ENCODE results near the gene UBA3.

UBA3 gene

GRCh38 chr3:69011096-69011730 is 69.0 kb downstream of the UBA3 start:
- no peak overlapping the region for H3K4me3 ChIP-seq (ENCODE audit: insufficient read depth, low read length, poor library complexity, severe bottlenecking)
- peaks cover 10% of the 10 kb centered on the region for H3K79me2 ChIP-seq (ENCODE audit: insufficient read depth, low read length)
- H3K27me3 ChIP-seq (ENCODE audit: low read length): no peaks in the 10 kb centered on the region
- no peak overlapping the region for H3K27ac ChIP-seq (ENCODE audit: low read depth, low read length)
- no peak overlapping the region for H3K9ac ChIP-seq (ENCODE audit: low read length)
- no peak overlapping the region for H3K4me2 ChIP-seq (ENCODE audit: low read depth, low read length, poor library complexity, severe bottlenecking)
- TF ChIP-seq EZH2phosphoT487 (conservative IDR thresholded peaks at IDR 0.05; ENCODE audit: low read length): no peak
- TF ChIP-seq CTCF (IDR thresholded peaks at IDR 0.05; ENCODE audit: insufficient read depth, low read length, poor library complexity, severe bottlenecking): no peak
- no peak overlapping the region for H2AFZ ChIP-seq (ENCODE audit: low read depth, low read length, severe bottlenecking)
- H3K9me2 ChIP-seq (replicated peaks; ENCODE audit: insufficient read depth, low read length): no peaks in the 10 kb centered on the region
- H3K9me3 ChIP-seq (ENCODE audit: insufficient read depth, low read length): no peaks in the 10 kb centered on the region
- no peaks in the 10 kb centered on the region for H4K20me1 ChIP-seq (ENCODE audit: low read depth, low read length)
- H3F3A ChIP-seq (ENCODE audit: insufficient read depth): peaks cover 10% of the 10 kb centered on the region
- H3K36me3 ChIP-seq (ENCODE audit: low read length): peaks cover 17% of the 10 kb centered on the region; the same call in 1 of the 2 replicates

- Histone ChIP-seq H3K36me3 (ENCODE audit: low read length) (peaks cover 19% of the 10 kb centered on the region; the same call in 1 of the 2 replicates), H2AFZ (ENCODE audit: low read depth, low read length, severe bottlenecking) (no peak overlapping the region), H3K9me2 (replicated peaks; ENCODE audit: insufficient read depth, low read length) (no peaks in the 10 kb centered on the region), H3K9me3 (ENCODE audit: insufficient read depth, low read length) (no peaks in the 10 kb centered on the region), H4K20me1 (ENCODE audit: low read depth, low read length) (no peaks in the 10 kb centered on the region), H3F3A (ENCODE audit: insufficient read depth) (peaks cover 7% of the 10 kb centered on the region), H3K27me3 (ENCODE audit: low read length) (no peaks in the 10 kb centered on the region), H3K4me2 (ENCODE audit: low read depth, low read length, poor library complexity, severe bottlenecking) (no peak overlapping the region), H3K9ac (ENCODE audit: low read length) (no peak overlapping the region), H3K4me3 (ENCODE audit: insufficient read depth, low read length, poor library complexity, severe bottlenecking) (no peak overlapping the region), H3K79me2 (ENCODE audit: insufficient read depth, low read length) (peaks cover 9% of the 10 kb centered on the region), H3K27ac (ENCODE audit: low read depth, low read length) (no peak overlapping the region)
- TF ChIP-seq EZH2phosphoT487 (conservative IDR thresholded peaks at IDR 0.05; ENCODE audit: low read length) (no peak), CTCF (IDR thresholded peaks at IDR 0.05; ENCODE audit: insufficient read depth, low read length, poor library complexity, severe bottlenecking) (no peak)
Observed at GRCh38 chr3:69009559-69010410, 70.4 kb downstream of the UBA3 start.

GRCh38 chr3:69008980-69009379 is 71.2 kb downstream of the UBA3 start:
- H3K27me3 ChIP-seq (ENCODE audit: low read length): no peaks in the 10 kb centered on the region
- no peaks in the 10 kb centered on the region for H4K20me1 ChIP-seq (ENCODE audit: low read depth, low read length)
- no peak overlapping the region for H3K4me2 ChIP-seq (ENCODE audit: low read depth, low read length, poor library complexity, severe bottlenecking)
- peaks cover under 1% of the 10 kb centered on the region; the same call in 1 of the 2 replicates for H3K79me2 ChIP-seq (ENCODE audit: insufficient read depth, low read length)
- H2AFZ ChIP-seq (ENCODE audit: low read depth, low read length, severe bottlenecking): no peak overlapping the region
- no peaks in the 10 kb centered on the region for H3K9me3 ChIP-seq (ENCODE audit: insufficient read depth, low read length)
- TF ChIP-seq EZH2phosphoT487 (conservative IDR thresholded peaks at IDR 0.05; ENCODE audit: low read length): no peak
- no peak for TF ChIP-seq CTCF (IDR thresholded peaks at IDR 0.05; ENCODE audit: insufficient read depth, low read length, poor library complexity, severe bottlenecking)
- H3K9ac ChIP-seq (ENCODE audit: low read length): no peak overlapping the region
- no peaks in the 10 kb centered on the region for H3K9me2 ChIP-seq (replicated peaks; ENCODE audit: insufficient read depth, low read length)
- peaks cover 7% of the 10 kb centered on the region for H3F3A ChIP-seq (ENCODE audit: insufficient read depth)
- no peak overlapping the region for H3K4me3 ChIP-seq (ENCODE audit: insufficient read depth, low read length, poor library complexity, severe bottlenecking)
- H3K36me3 ChIP-seq (ENCODE audit: low read length): peaks cover 23% of the 10 kb centered on the region; the same call in 1 of the 2 replicates
- no peak overlapping the region for H3K27ac ChIP-seq (ENCODE audit: low read depth, low read length)

All from SU-DHL-6 (cell line).